ENCODE measurements around the gene CCDC6. TPM values are rescaled to one million over a fixed set of nuclear protein-coding genes. Genes with fewer than 3 reads are reported as not detected.

CCDC6 gene
- polyA plus RNA-seq, 3 donors = 4.2 to 13.5 (median 6.2) TPM

- peaks cover 43 to 49% of the 10 kb centered on the region in 2 donors for H3K36me3 ChIP-seq (replicated peaks in 1 of 2; ENCODE audit: control insufficient read depth in 1 of 2, insufficient read depth in 2 of 2, low read length in 2 of 2)
- H3K9me3 Mint-ChIP-seq = no peaks in the 10 kb centered on the region
- H3K79me2 ChIP-seq (ENCODE audit: insufficient read depth, low read length) = peaks cover 4% of the 10 kb centered on the region
- H3K4me2 ChIP-seq (replicated peaks; ENCODE audit: extremely low read depth, low read length, poor library complexity, severe bottlenecking) = no peak overlapping the region
- H3K27me3 ChIP-seq (ENCODE audit: control insufficient read depth in 2 of 2, insufficient read depth in 2 of 2, low read length in 2 of 2) = no peaks in the 10 kb centered on the region
- DNase-seq = no peak
- H3K4me3 ChIP-seq (replicated peaks in 1 of 3; ENCODE audit: low read depth in 2 of 3, low read length in 3 of 3) = no peak overlapping the region
- no peak overlapping the region for H3K27ac ChIP-seq (ENCODE audit: low read depth in 1 of 2, low read length in 2 of 2)
- intact Hi-C loops (cut with micrococcal nuclease) = no loop called here
- no CpG with 5 or more reads among the region's 3 CpGs for WGBS (ENCODE audit: insufficient coverage)
- H3K4me1 ChIP-seq (ENCODE audit: control insufficient read depth in 1 of 2, insufficient read depth in 2 of 2, low read length in 2 of 2) = peaks cover 8% of the 10 kb centered on the region in 2 donors
- no peak overlapping the region for H2AFZ ChIP-seq (ENCODE audit: insufficient read depth, low read depth, low read length, poor library complexity, severe bottlenecking)
- no peak overlapping the region for H3K4me3 Mint-ChIP-seq
- H3K4me1 Mint-ChIP-seq = peaks cover 13% of the 10 kb centered on the region
- H3K36me3 Mint-ChIP-seq = peaks cover 45 to 48% of the 10 kb centered on the region in 2 donors
- H3K9ac ChIP-seq (ENCODE audit: insufficient read depth, low read length, poor library complexity, severe bottlenecking) = no peak overlapping the region
- no peaks in the 10 kb centered on the region for H3K9me3 ChIP-seq (replicated peaks in 1 of 2; ENCODE audit: control insufficient read depth in 1 of 2, insufficient read depth in 1 of 2, low read length in 2 of 2)
- H3K27me3 Mint-ChIP-seq (ENCODE audit: low read depth in 3 of 3) = no peaks in the 10 kb centered on the region
- no peak for TF ChIP-seq CTCF (IDR thresholded peaks at IDR 0.05)
- H3K27ac Mint-ChIP-seq = no peak overlapping the region
- peaks cover 24% of the 10 kb centered on the region for H4K20me1 ChIP-seq (ENCODE audit: insufficient read depth, low read length)
Observed at GRCh38 chr10:59814878-59815277, 91.5 kb downstream of the CCDC6 start.

GRCh38 chr10:59812519-59813122, 93.7 kb downstream of the CCDC6 start:
- Histone ChIP-seq H3K4me1 (ENCODE audit: control insufficient read depth in 1 of 2, insufficient read depth in 2 of 2, low read length in 2 of 2) (no peaks in the 10 kb centered on the region), H3K4me3 (replicated peaks in 1 of 3; ENCODE audit: low read depth in 2 of 3, low read length in 3 of 3) (no peak overlapping the region), H3K9me3 (replicated peaks in 1 of 2; ENCODE audit: control insufficient read depth in 1 of 2, insufficient read depth in 1 of 2, low read length in 2 of 2) (no peaks in the 10 kb centered on the region), H3K27ac (ENCODE audit: low read depth in 1 of 2, low read length in 2 of 2) (no peak overlapping the region), H4K20me1 (ENCODE audit: insufficient read depth, low read length) (peaks cover 13% of the 10 kb centered on the region), H3K79me2 (ENCODE audit: insufficient read depth, low read length) (peaks cover 4% of the 10 kb centered on the region), H3K4me2 (replicated peaks; ENCODE audit: extremely low read depth, low read length, poor library complexity, severe bottlenecking) (no peak overlapping the region), H3K27me3 (ENCODE audit: control insufficient read depth in 2 of 2, insufficient read depth in 2 of 2, low read length in 2 of 2) (no peaks in the 10 kb centered on the region), H3K36me3 (replicated peaks in 1 of 2; ENCODE audit: control insufficient read depth in 1 of 2, insufficient read depth in 2 of 2, low read length in 2 of 2) (peaks cover 56 to 71% of the 10 kb centered on the region in 2 donors), H3K9ac (ENCODE audit: insufficient read depth, low read length, poor library complexity, severe bottlenecking) (no peak overlapping the region), H2AFZ (ENCODE audit: insufficient read depth, low read depth, low read length, poor library complexity, severe bottlenecking) (no peak overlapping the region)
- 100% methylated on average over 6 of the region's 7 CpGs for WGBS (ENCODE audit: insufficient coverage)
- intact Hi-C loops (cut with micrococcal nuclease) = no loop called here
- Mint-ChIP-seq H3K36me3 (peaks cover 57 to 65% of the 10 kb centered on the region in 2 donors), H3K4me1 (peaks cover under 1% of the 10 kb centered on the region), H3K9me3 (no peaks in the 10 kb centered on the region), H3K27me3 (ENCODE audit: low read depth in 3 of 3) (no peaks in the 10 kb centered on the region), H3K4me3 (no peak overlapping the region), H3K27ac (no peak overlapping the region)
- DNase-seq = no peak
- no peak for TF ChIP-seq CTCF (IDR thresholded peaks at IDR 0.05)
